Glutamatergic neuron (in vitro differentiated cells): ENCODE data around the gene TRPM2. TPM values are rescaled to one million over a fixed set of nuclear protein-coding genes. Genes with fewer than 3 reads are reported as not detected.

Experiments
- DNase-seq: peaks from one replicate; pipeline ENCODE4 v3.0.0; 2022
- H3K27ac Mint-ChIP-seq: one replicate; pipeline ENCODE4 v1.8.0; 2020; ENCODE audit warnings: mild to moderate bottlenecking, mixed read lengths, inconsistent platforms; ENCODE audit not compliant: unreplicated experiment
- H3K27me3 Mint-ChIP-seq: one replicate; pipeline ENCODE4 v1.8.0; 2020; ENCODE audit warnings: mild to moderate bottlenecking, moderate library complexity, mixed read lengths, inconsistent platforms; ENCODE audit not compliant: unreplicated experiment
- H3K36me3 Mint-ChIP-seq: one replicate; pipeline ENCODE4 v1.8.0; 2020; ENCODE audit warnings: mild to moderate bottlenecking, mixed read lengths, inconsistent platforms; ENCODE audit not compliant: unreplicated experiment
- H3K4me1 Mint-ChIP-seq: one replicate; pipeline ENCODE4 v1.8.0; 2020; ENCODE audit warnings: mild to moderate bottlenecking, low read depth, mixed read lengths, inconsistent platforms; ENCODE audit not compliant: unreplicated experiment
- H3K4me3 Mint-ChIP-seq: one replicate; pipeline ENCODE4 v1.8.0; 2020; ENCODE audit warnings: mild to moderate bottlenecking, mixed read lengths, inconsistent platforms; ENCODE audit not compliant: unreplicated experiment
- H3K9me3 Mint-ChIP-seq: one replicate; pipeline ENCODE4 v1.8.0; 2020; ENCODE audit warnings: mild to moderate bottlenecking, moderate library complexity, mixed read lengths, inconsistent platforms; ENCODE audit not compliant: unreplicated experiment
- total RNA-seq: library from RNA; stranded (reverse); fragmentation: NEBNext Ultra II Directional; extraction: Animal tissue kit (Norgen Biotek cat#: 25700); gene quantifications from one replicate; pipeline ENCODE4 v1.2.1, GENCODE V29; 2021; ENCODE audit not compliant: unreplicated experiment
- TF ChIP-seq, protein P1 (sequence below): fragments of 200-600 bp; sonication (generic); IDR thresholded peaks from one replicate; pipeline ENCODE4 v1.5.0; 2021; ENCODE audit not compliant: partially characterized antibody, unreplicated experiment

The TRPM2 gene
- total RNA-seq, 1 donor from 2014 or later: not detected

GRCh38 chr21:44313451-44313850, 40.0 kb upstream of the TRPM2 start:
- H3K36me3 Mint-ChIP-seq: no peaks in the 10 kb centered on the region
- H3K27ac Mint-ChIP-seq: no peak overlapping the region
- peaks cover 3% of the 10 kb centered on the region for H3K4me1 Mint-ChIP-seq
- H3K9me3 Mint-ChIP-seq: peaks cover 2% of the 10 kb centered on the region
- H3K4me3 Mint-ChIP-seq: no peak overlapping the region
- TF ChIP-seq, protein P1, sequence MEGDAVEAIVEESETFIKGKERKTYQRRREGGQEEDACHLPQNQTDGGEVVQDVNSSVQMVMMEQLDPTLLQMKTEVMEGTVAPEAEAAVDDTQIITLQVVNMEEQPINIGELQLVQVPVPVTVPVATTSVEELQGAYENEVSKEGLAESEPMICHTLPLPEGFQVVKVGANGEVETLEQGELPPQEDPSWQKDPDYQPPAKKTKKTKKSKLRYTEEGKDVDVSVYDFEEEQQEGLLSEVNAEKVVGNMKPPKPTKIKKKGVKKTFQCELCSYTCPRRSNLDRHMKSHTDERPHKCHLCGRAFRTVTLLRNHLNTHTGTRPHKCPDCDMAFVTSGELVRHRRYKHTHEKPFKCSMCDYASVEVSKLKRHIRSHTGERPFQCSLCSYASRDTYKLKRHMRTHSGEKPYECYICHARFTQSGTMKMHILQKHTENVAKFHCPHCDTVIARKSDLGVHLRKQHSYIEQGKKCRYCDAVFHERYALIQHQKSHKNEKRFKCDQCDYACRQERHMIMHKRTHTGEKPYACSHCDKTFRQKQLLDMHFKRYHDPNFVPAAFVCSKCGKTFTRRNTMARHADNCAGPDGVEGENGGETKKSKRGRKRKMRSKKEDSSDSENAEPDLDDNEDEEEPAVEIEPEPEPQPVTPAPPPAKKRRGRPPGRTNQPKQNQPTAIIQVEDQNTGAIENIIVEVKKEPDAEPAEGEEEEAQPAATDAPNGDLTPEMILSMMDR: no peak
- DNase-seq: no peak
- H3K27me3 Mint-ChIP-seq: peaks cover 4% of the 10 kb centered on the region

GRCh38 chr21:44314128-44314527, 39.3 kb upstream of the TRPM2 start:
- TF ChIP-seq, protein P1: no peak
- peaks cover 4% of the 10 kb centered on the region for H3K27me3 Mint-ChIP-seq

GRCh38 chr21:44314561-44314960, 38.9 kb upstream of the TRPM2 start:
- Mint-ChIP-seq H3K4me3 (no peak overlapping the region), H3K4me1 (no peaks in the 10 kb centered on the region), H3K36me3 (no peaks in the 10 kb centered on the region)

More at GRCh38 chr21:44314128-44314527, 39.3 kb upstream of the TRPM2 start:
- no peak for DNase-seq
- no peak overlapping the region for H3K4me3 Mint-ChIP-seq
- no peaks in the 10 kb centered on the region for H3K4me1 Mint-ChIP-seq
- H3K9me3 Mint-ChIP-seq: peaks cover 2% of the 10 kb centered on the region
- no peaks in the 10 kb centered on the region for H3K36me3 Mint-ChIP-seq
- H3K27ac Mint-ChIP-seq: no peak overlapping the region

GRCh38 chr21:44315691-44316203, 37.7 kb upstream of the TRPM2 start:
- H3K9me3 Mint-ChIP-seq: peaks cover 2% of the 10 kb centered on the region
- H3K36me3 Mint-ChIP-seq: no peaks in the 10 kb centered on the region
- H3K27ac Mint-ChIP-seq: no peak overlapping the region
- no peaks in the 10 kb centered on the region for H3K4me1 Mint-ChIP-seq
- peaks cover 7% of the 10 kb centered on the region for H3K27me3 Mint-ChIP-seq
- H3K4me3 Mint-ChIP-seq: no peak overlapping the region
- no peak for DNase-seq
- TF ChIP-seq, protein P1: no peak

More at GRCh38 chr21:44314561-44314960, 38.9 kb upstream of the TRPM2 start:
- no peak for DNase-seq
- TF ChIP-seq, protein P1: no peak
- Mint-ChIP-seq H3K27me3 (peaks cover 4% of the 10 kb centered on the region), H3K27ac (no peak overlapping the region), H3K9me3 (peaks cover 2% of the 10 kb centered on the region)

GRCh38 chr21:44316277-44316900, 37.0 kb upstream of the TRPM2 start:
- H3K27ac Mint-ChIP-seq: no peak overlapping the region
- no peaks in the 10 kb centered on the region for H3K36me3 Mint-ChIP-seq
- peaks cover 2% of the 10 kb centered on the region for H3K9me3 Mint-ChIP-seq
- H3K4me3 Mint-ChIP-seq: no peak overlapping the region
- peaks cover 5% of the 10 kb centered on the region for H3K27me3 Mint-ChIP-seq
- TF ChIP-seq, protein P1: no peak
- no peak for DNase-seq
- H3K4me1 Mint-ChIP-seq: no peaks in the 10 kb centered on the region
